Parathyroid adenoma (tissue), 2 donors: ENCODE measurements around the gene BARHL1.

Experiments
- H2AFZ ChIP-seq: fragments of 300-600 bp; sonication (generic); one replicate; pipeline ENCODE4 v1.7.0; 2017; ENCODE audit warnings: antibody characterized with exemption, mild to moderate bottlenecking
- H3K27ac ChIP-seq: fragments of 300-600 bp; sonication (generic); one replicate; pipeline ENCODE4 v1.7.0; 2017
- H3K27me3 ChIP-seq: fragments of 300-600 bp; sonication (generic); one replicate; pipeline ENCODE4 v1.7.0; 2017; ENCODE audit warnings: low read length; ENCODE audit not compliant: control insufficient read depth, insufficient read depth
- H3K36me3 ChIP-seq: fragments of 300-600 bp; sonication (generic); one replicate; pipeline ENCODE4 v1.7.0; 2017; ENCODE audit warnings: low read length; ENCODE audit not compliant: control insufficient read depth, insufficient read depth
- H3K4me1 ChIP-seq: fragments of 300-600 bp; sonication (generic); one replicate; pipeline ENCODE4 v1.7.0; 2017; ENCODE audit warnings: control low read depth
- H3K4me2 ChIP-seq: fragments of 300-600 bp; sonication (generic); one replicate; pipeline ENCODE4 v1.7.0; 2017; ENCODE audit warnings: low read length
- H3K4me3 ChIP-seq: fragments of 300-600 bp; sonication (generic); one replicate; pipeline ENCODE4 v1.7.0; 2017; ENCODE audit warnings: low read depth, low read length
- H3K79me2 ChIP-seq: fragments of 300-600 bp; sonication (generic); one replicate; pipeline ENCODE4 v1.7.0; 2017; ENCODE audit warnings: control low read depth
- H3K9ac ChIP-seq: fragments of 300-600 bp; sonication (generic); one replicate; pipeline ENCODE4 v1.7.0; 2017; ENCODE audit warnings: mild to moderate bottlenecking
- H3K9me3 ChIP-seq: fragments of 300-600 bp; sonication (generic); one replicate; pipeline ENCODE4 v1.7.0; 2017; ENCODE audit warnings: low read length; ENCODE audit not compliant: control insufficient read depth
- TF ChIP-seq, protein P1 (sequence below): fragments of 300-600 bp; sonication (generic); IDR thresholded peaks from one replicate; pipeline ENCODE4 v1.7.0; 2017; ENCODE audit warnings: antibody characterized with exemption, mild to moderate bottlenecking
- donor health status: primary hyperparathyroidism.

The BARHL1 gene

DNA sequence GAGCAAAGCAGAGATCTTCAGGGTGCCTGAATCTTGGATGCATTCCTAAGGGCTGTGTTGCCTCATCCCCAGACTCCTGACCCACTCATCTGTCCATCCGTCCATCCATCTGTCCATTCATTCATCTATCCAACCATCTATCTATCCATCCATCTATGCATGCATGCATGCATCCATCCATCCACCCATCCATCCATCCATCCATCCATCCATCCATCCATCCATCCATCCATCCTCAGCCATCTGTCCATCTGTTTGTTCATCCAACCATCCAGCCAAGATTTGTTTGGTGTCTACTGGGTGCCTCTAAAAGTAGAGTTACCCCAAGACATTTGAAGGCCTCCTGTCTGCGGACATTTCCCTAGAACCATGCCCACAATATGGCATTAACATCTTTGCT lies 27.7 kb upstream of the BARHL1 start:
- Histone ChIP-seq H3K9ac (no peak overlapping the region), H3K4me3 (no peak overlapping the region), H3K27ac (no peak overlapping the region), H3K4me1 (no peaks in the 10 kb centered on the region), H2AFZ (no peak overlapping the region), H3K4me2 (no peak overlapping the region), H3K9me3 (no peaks in the 10 kb centered on the region), H3K36me3 (no peaks in the 10 kb centered on the region), H3K27me3 (no peaks in the 10 kb centered on the region), H3K79me2 (no peaks in the 10 kb centered on the region)
- TF ChIP-seq, protein P1, sequence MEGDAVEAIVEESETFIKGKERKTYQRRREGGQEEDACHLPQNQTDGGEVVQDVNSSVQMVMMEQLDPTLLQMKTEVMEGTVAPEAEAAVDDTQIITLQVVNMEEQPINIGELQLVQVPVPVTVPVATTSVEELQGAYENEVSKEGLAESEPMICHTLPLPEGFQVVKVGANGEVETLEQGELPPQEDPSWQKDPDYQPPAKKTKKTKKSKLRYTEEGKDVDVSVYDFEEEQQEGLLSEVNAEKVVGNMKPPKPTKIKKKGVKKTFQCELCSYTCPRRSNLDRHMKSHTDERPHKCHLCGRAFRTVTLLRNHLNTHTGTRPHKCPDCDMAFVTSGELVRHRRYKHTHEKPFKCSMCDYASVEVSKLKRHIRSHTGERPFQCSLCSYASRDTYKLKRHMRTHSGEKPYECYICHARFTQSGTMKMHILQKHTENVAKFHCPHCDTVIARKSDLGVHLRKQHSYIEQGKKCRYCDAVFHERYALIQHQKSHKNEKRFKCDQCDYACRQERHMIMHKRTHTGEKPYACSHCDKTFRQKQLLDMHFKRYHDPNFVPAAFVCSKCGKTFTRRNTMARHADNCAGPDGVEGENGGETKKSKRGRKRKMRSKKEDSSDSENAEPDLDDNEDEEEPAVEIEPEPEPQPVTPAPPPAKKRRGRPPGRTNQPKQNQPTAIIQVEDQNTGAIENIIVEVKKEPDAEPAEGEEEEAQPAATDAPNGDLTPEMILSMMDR = no peak

- Histone ChIP-seq H3K27ac (no peak overlapping the region), H2AFZ (no peak overlapping the region), H3K27me3 (no peaks in the 10 kb centered on the region)
These were observed 26.9 kb upstream of the BARHL1 start for GRCh38 chr9:132555528-132555927.

DNA sequence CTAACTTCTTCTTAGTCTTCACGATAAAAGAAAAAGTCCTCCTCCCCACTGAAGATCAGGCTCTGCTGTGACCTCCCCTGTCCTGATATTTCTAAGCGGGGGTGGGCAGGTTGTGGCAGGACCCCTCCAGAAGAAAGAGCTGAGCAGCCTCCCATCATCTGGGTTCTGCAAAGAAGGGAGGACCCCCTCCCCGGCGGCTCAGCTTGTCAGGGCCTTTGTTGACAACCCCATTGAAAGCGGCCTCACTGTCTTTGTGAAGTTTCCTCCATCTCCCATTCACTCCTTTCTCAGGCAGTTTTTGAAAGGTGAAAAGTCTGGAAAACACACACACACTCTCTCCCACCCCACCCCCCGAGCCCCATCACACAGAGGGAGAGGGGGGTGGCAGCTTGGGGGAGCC lies 26.2 kb upstream of the BARHL1 start:
- no peaks in the 10 kb centered on the region for H3K36me3 ChIP-seq

More at GRCh38 chr9:132555528-132555927, 26.9 kb upstream of the BARHL1 start:
- H3K4me1 ChIP-seq = peaks cover 3% of the 10 kb centered on the region
- no peak overlapping the region for H3K9ac ChIP-seq
- no peaks in the 10 kb centered on the region for H3K9me3 ChIP-seq
- H3K4me2 ChIP-seq = no peak overlapping the region
- TF ChIP-seq, protein P1 = no peak
- H3K4me3 ChIP-seq = no peak overlapping the region
- H3K79me2 ChIP-seq = no peaks in the 10 kb centered on the region
- H3K36me3 ChIP-seq = no peaks in the 10 kb centered on the region

GRCh38 chr9:132556714-132557113 lies 25.7 kb upstream of the BARHL1 start:
- Histone ChIP-seq H3K27me3 (no peaks in the 10 kb centered on the region), H3K4me2 (no peak overlapping the region)
- TF ChIP-seq, protein P1 = no peak

More for the DNA sequence above, 26.2 kb upstream of the BARHL1 start:
- no peak overlapping the region for H3K9ac ChIP-seq
- TF ChIP-seq, protein P1 = no peak
- H3K4me2 ChIP-seq = no peak overlapping the region
- no peaks in the 10 kb centered on the region for H3K27me3 ChIP-seq
- no peak overlapping the region for H3K4me3 ChIP-seq
- H3K4me1 ChIP-seq = peaks cover 7% of the 10 kb centered on the region
- H3K9me3 ChIP-seq = no peaks in the 10 kb centered on the region
- H2AFZ ChIP-seq = no peak overlapping the region
- H3K79me2 ChIP-seq = no peaks in the 10 kb centered on the region
- no peak overlapping the region for H3K27ac ChIP-seq

DNA sequence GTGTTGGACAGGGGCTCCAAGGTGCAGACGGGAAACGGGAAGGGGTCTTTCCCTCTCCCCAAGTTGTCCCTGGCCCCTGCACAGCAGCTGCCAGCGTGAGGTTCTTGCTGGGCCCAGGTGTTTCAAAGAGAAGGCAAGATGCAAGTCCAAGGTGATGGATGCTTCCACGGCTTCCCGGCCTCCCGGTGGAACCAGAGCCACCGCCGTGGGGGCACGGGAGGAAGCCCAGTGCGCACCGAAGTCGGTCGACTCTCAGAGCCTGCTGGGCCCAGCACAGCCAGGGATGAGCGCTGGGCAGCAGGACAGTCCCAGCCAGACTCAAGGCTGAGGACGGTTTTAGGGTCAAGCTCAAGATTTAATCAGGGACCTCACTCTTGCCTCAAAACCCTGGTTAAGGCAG lies 25.2 kb upstream of the BARHL1 start:
- H3K9ac ChIP-seq = no peak overlapping the region
- H3K4me1 ChIP-seq = peaks cover 10% of the 10 kb centered on the region
- no peak overlapping the region for H3K4me3 ChIP-seq
- H3K27me3 ChIP-seq = no peaks in the 10 kb centered on the region
- H2AFZ ChIP-seq = no peak overlapping the region
- H3K4me2 ChIP-seq = no peak overlapping the region
- H3K79me2 ChIP-seq = no peaks in the 10 kb centered on the region
- H3K9me3 ChIP-seq = no peaks in the 10 kb centered on the region
- TF ChIP-seq, protein P1 = no peak
- H3K27ac ChIP-seq = no peak overlapping the region
- no peaks in the 10 kb centered on the region for H3K36me3 ChIP-seq

More at GRCh38 chr9:132556714-132557113, 25.7 kb upstream of the BARHL1 start:
- H3K9me3 ChIP-seq = no peaks in the 10 kb centered on the region
- H2AFZ ChIP-seq = no peak overlapping the region
- H3K27ac ChIP-seq = no peak overlapping the region
- no peaks in the 10 kb centered on the region for H3K79me2 ChIP-seq
- no peak overlapping the region for H3K4me3 ChIP-seq
- peaks cover 10% of the 10 kb centered on the region for H3K4me1 ChIP-seq
- no peak overlapping the region for H3K9ac ChIP-seq
- no peaks in the 10 kb centered on the region for H3K36me3 ChIP-seq
